ENCODE results near the gene KMT2D. TPM values are rescaled to one million over a fixed set of nuclear protein-coding genes. Genes with fewer than 3 reads are reported as not detected.

The KMT2D gene
- total and polyA plus RNA-seq, 5 donors from 2014 or later, result 5.2 to 149 (median 6.7) TPM

DNA sequence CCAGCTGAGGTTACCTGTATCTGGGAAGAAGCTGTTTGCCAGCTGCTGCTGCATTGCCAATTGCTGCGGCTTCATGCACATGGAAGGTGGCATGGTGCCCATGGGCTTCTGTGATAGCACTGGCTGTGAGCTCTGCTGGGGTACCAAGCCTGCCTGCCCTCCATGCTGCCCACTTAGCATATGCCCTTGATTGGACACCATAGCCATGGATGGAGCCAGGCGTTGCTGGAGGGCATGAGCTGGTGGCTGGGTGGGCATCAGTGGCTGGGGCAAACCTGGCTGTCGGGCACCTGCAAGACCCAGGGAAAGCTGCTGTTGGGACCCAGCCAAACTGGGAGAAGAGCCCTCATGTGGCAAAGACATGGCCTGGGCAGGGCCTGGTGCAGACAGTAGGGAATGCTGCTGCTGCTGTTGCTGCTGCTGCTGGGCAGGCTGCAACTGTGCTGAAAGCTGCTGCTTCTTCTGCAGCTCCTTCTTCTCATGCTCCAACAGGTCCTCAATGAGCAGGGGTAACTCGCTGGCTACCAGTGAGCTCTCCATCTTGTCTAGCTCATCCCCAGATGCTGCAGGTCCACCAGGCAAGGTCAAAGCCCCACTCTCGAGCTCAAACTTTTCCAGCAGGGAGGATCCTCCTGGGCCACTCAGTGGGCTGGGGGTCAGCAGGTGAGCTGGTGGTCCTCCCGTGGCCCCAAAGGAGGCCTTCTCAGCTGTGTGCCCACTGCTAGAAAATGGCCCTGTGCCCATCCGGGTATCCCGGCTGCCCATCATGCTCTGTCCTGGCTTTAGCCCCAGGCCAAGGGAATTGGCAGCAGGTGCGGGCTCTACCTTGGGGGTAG is 23.3 kb downstream of the KMT2D start:
- no peak for DNase-seq
- H3K36me3 Mint-ChIP-seq, result peaks cover 27% of the 10 kb centered on the region
- Histone ChIP-seq H3K9me3 (ENCODE audit: control insufficient read depth in 2 of 2, low read length in 2 of 2) (no peaks in the 10 kb centered on the region), H3K36me3 (ENCODE audit: control insufficient read depth, insufficient read depth, low read length) (peaks cover 75% of the 10 kb centered on the region), H3K4me1 (ENCODE audit: control insufficient read depth, insufficient read depth, low read length, poor library complexity, severe bottlenecking) (no peaks in the 10 kb centered on the region), H3K4me3 (ENCODE audit: low read depth, low read length) (no peak overlapping the region), H3K27me3 (ENCODE audit: control insufficient read depth, insufficient read depth, low read length) (no peaks in the 10 kb centered on the region), H3K27ac (ENCODE audit: insufficient read depth, low read length, poor library complexity, severe bottlenecking) (no peak overlapping the region)
- H3K27me3 Mint-ChIP-seq, result no peaks in the 10 kb centered on the region
- no peak overlapping the region for H3K4me3 Mint-ChIP-seq
- H3K4me1 Mint-ChIP-seq, result peaks cover 0 to 6% (median 3%) of the 10 kb centered on the region in 4 donors
- H3K27ac Mint-ChIP-seq, result no peak overlapping the region
- ATAC-seq (ENCODE audit: low read depth in 2 of 2), result no peak
- no peaks in the 10 kb centered on the region for H3K9me3 Mint-ChIP-seq

DNA sequence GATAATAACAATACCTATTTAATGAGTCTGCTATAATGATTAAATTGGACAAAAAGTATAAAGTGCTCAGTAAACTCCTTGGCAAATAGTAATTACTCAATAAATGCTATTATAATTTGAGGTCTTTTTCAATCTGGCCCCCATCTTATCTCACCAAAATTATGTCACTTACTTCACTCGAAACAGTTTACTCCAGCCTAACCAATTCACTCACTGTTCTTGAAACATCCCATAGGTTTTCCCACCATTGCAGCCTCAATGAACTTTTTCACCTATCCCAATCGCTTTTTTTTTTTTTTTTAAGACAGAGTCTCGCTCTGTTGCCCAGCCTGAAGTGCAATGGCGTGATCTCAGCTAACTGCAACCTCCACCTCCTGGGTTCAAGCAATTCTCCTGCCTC is 24.6 kb downstream of the KMT2D start:
- no peaks in the 10 kb centered on the region for H3K4me1 ChIP-seq (ENCODE audit: control insufficient read depth, insufficient read depth, low read length, poor library complexity, severe bottlenecking)
- H3K36me3 ChIP-seq (ENCODE audit: control insufficient read depth, insufficient read depth, low read length), result peaks cover 69% of the 10 kb centered on the region
- H3K27ac ChIP-seq (ENCODE audit: insufficient read depth, low read length, poor library complexity, severe bottlenecking), result no peak overlapping the region
- H3K4me3 Mint-ChIP-seq, result no peak overlapping the region
- DNase-seq, result no peak
- no peak overlapping the region for H3K27ac Mint-ChIP-seq
- no peaks in the 10 kb centered on the region for H3K27me3 ChIP-seq (ENCODE audit: control insufficient read depth, insufficient read depth, low read length)
- H3K27me3 Mint-ChIP-seq, result no peaks in the 10 kb centered on the region
- no peaks in the 10 kb centered on the region for H3K9me3 Mint-ChIP-seq
- H3K36me3 Mint-ChIP-seq, result peaks cover 24% of the 10 kb centered on the region
- H3K4me1 Mint-ChIP-seq, result peaks cover 0 to 6% (median 3%) of the 10 kb centered on the region in 4 donors
- no peak overlapping the region for H3K4me3 ChIP-seq (ENCODE audit: low read depth, low read length)
- ATAC-seq (ENCODE audit: low read depth in 2 of 2), result no peak
- no peaks in the 10 kb centered on the region for H3K9me3 ChIP-seq (ENCODE audit: control insufficient read depth in 2 of 2, low read length in 2 of 2)

DNA sequence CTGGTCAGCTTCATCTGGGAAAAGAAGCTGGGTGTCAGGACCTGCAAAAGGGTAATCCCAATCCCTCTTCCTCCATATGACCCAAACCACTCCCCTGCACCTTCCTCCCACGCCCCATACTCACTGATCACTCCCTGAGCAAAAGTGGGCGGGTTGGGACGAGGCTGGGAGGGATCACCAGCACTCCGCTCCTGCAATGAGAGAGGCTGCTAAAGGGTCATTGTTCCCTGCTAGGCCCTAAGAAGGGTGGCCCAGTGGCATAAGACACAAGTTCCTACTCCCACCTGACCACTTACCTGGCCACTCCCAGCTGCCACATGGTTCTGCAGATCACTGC is 26.3 kb downstream of the KMT2D start:
- peaks cover 0 to 6% (median 5%) of the 10 kb centered on the region in 4 donors for H3K4me1 Mint-ChIP-seq
- Histone ChIP-seq H3K36me3 (ENCODE audit: control insufficient read depth, insufficient read depth, low read length) (peaks cover 58% of the 10 kb centered on the region), H3K27me3 (ENCODE audit: control insufficient read depth, insufficient read depth, low read length) (no peaks in the 10 kb centered on the region), H3K27ac (ENCODE audit: insufficient read depth, low read length, poor library complexity, severe bottlenecking) (no peak overlapping the region), H3K4me3 (ENCODE audit: low read depth, low read length) (no peak overlapping the region), H3K4me1 (ENCODE audit: control insufficient read depth, insufficient read depth, low read length, poor library complexity, severe bottlenecking) (no peaks in the 10 kb centered on the region), H3K9me3 (ENCODE audit: control insufficient read depth in 2 of 2, low read length in 2 of 2) (no peaks in the 10 kb centered on the region)
- ATAC-seq (ENCODE audit: low read depth in 2 of 2) (no peak), DNase-seq (no peak)
- H3K27ac Mint-ChIP-seq, result peak overlapping the region in 1 of 3 donors; percentile 12
- no peak overlapping the region for H3K4me3 Mint-ChIP-seq
- no peaks in the 10 kb centered on the region for H3K9me3 Mint-ChIP-seq
- H3K36me3 Mint-ChIP-seq, result peaks cover 24% of the 10 kb centered on the region
- no peaks in the 10 kb centered on the region for H3K27me3 Mint-ChIP-seq

DNA sequence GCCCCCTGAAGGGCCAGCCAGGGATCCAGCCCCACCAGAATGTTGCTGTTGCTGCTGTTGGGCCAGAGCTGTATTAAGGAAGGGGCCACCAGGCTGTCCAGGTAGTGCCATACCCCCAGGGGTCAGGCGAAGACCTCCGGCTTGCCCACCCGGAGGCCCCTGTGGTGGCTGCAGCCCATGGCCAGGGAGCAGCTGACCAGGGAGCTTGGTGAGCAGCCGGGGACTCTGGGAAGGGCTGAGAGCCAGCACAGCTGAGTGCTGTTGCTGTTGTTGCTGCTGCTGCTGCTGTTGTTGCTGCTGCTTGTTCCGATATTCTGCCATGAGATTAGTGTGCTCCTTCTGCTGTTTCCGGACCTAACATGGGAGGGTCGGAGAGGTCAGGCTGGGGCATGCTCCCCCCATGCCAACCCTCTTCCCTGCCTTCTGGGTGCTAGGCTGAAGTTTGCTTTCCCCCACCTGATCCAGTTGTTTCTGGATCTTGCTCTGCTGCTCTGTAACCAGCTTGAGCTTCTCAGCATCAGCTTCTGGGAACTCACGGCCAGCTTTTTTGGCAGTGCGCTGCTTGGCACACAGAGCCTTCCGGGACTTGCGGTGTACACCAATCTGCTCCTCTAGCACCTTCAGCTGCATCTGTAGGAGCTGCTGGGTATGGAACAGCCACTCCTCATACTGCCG is 26.8 kb downstream of the KMT2D start:
- peaks cover 21% of the 10 kb centered on the region for H3K36me3 Mint-ChIP-seq
- H3K9me3 Mint-ChIP-seq, result no peaks in the 10 kb centered on the region
- H3K4me3 Mint-ChIP-seq, result no peak overlapping the region
- H3K27ac ChIP-seq (ENCODE audit: insufficient read depth, low read length, poor library complexity, severe bottlenecking), result no peak overlapping the region
- no peaks in the 10 kb centered on the region for H3K27me3 ChIP-seq (ENCODE audit: control insufficient read depth, insufficient read depth, low read length)
- peaks cover 0 to 6% (median 5%) of the 10 kb centered on the region in 4 donors for H3K4me1 Mint-ChIP-seq
- ATAC-seq (ENCODE audit: low read depth in 2 of 2) (no peak), DNase-seq (no peak)
- H3K4me3 ChIP-seq (ENCODE audit: low read depth, low read length), result no peak overlapping the region
- H3K27ac Mint-ChIP-seq, result no peak overlapping the region
- H3K27me3 Mint-ChIP-seq, result no peaks in the 10 kb centered on the region
- peaks cover 53% of the 10 kb centered on the region for H3K36me3 ChIP-seq (ENCODE audit: control insufficient read depth, insufficient read depth, low read length)
- H3K9me3 ChIP-seq (ENCODE audit: control insufficient read depth in 2 of 2, low read length in 2 of 2), result no peaks in the 10 kb centered on the region
- no peaks in the 10 kb centered on the region for H3K4me1 ChIP-seq (ENCODE audit: control insufficient read depth, insufficient read depth, low read length, poor library complexity, severe bottlenecking)

DNA sequence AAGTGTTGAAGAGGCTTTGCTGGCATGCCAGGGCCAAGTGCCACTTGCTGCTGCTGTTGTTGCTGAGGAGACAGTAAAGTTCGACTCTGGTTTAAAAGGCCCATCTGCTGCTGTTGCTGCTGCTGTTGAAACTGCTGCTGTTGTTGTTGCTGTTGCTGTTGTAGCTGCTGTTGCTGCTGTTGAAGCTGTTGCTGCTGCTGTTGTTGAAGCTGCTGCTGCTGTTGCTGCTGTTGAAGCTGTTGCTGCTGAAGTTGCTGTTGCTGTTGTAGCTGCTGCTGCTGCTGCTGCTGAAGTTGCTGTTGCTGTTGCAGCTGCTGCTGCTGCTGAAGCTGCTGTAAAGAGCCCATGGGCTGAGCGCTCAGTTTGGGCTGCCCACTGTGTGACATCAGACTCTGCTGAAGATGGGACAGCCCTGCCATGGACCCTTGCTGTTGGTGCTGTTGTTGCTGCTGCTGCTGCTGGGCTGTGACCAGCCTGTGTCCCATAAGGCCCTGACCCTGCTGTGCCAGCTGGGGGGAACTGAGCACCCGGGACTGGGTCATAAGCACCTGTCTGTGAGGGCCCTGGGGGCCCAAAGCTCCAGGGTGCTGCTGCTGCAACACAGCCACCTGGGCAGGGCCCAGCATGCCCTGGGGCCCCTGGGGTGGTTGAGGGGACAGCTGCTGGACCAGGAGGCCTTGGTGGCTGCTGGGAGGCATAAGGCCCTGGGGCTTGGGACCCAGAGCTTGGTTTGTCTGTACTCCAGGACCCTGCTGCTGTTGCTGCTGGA is 27.7 kb downstream of the KMT2D start:
- H3K4me1 ChIP-seq (ENCODE audit: control insufficient read depth, insufficient read depth, low read length, poor library complexity, severe bottlenecking), result no peaks in the 10 kb centered on the region
- Mint-ChIP-seq H3K9me3 (no peaks in the 10 kb centered on the region), H3K27ac (no peak overlapping the region), H3K27me3 (no peaks in the 10 kb centered on the region), H3K4me3 (no peak overlapping the region), H3K4me1 (peaks cover 0 to 11% (median 7%) of the 10 kb centered on the region in 4 donors), H3K36me3 (peaks cover 19% of the 10 kb centered on the region)
- DNase-seq (no peak), ATAC-seq (ENCODE audit: low read depth in 2 of 2) (no peak)
- peaks cover 55% of the 10 kb centered on the region for H3K36me3 ChIP-seq (ENCODE audit: control insufficient read depth, insufficient read depth, low read length)
- H3K27me3 ChIP-seq (ENCODE audit: control insufficient read depth, insufficient read depth, low read length), result no peaks in the 10 kb centered on the region
- no peak overlapping the region for H3K27ac ChIP-seq (ENCODE audit: insufficient read depth, low read length, poor library complexity, severe bottlenecking)
- H3K9me3 ChIP-seq (ENCODE audit: control insufficient read depth in 2 of 2, low read length in 2 of 2), result no peaks in the 10 kb centered on the region
- no peak overlapping the region for H3K4me3 ChIP-seq (ENCODE audit: low read depth, low read length)

DNA sequence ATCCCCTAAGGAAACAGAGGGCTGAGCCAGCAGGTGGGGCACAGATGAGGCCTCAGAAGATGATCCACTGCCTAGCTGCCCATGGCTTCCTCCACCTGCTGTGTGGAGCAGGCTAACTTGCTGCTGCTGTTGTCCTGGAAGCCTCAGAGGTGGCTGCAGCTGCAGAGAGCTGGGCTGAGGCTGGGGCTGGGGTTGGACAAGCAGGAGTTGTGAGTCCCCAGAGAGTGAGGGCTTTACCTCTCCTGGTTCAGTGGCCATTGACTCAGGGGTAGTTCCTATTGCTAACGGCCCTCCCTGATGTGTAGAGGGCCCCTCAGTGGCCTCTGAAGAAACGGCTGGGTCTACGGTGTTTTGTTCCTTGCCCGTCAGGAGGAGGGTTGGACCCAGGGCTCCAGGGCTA is 28.3 kb downstream of the KMT2D start:
- Histone ChIP-seq H3K4me3 (ENCODE audit: low read depth, low read length) (no peak overlapping the region), H3K27me3 (ENCODE audit: control insufficient read depth, insufficient read depth, low read length) (no peaks in the 10 kb centered on the region), H3K9me3 (ENCODE audit: control insufficient read depth in 2 of 2, low read length in 2 of 2) (no peaks in the 10 kb centered on the region), H3K27ac (ENCODE audit: insufficient read depth, low read length, poor library complexity, severe bottlenecking) (no peak overlapping the region), H3K4me1 (ENCODE audit: control insufficient read depth, insufficient read depth, low read length, poor library complexity, severe bottlenecking) (no peaks in the 10 kb centered on the region), H3K36me3 (ENCODE audit: control insufficient read depth, insufficient read depth, low read length) (peaks cover 56% of the 10 kb centered on the region)
- H3K9me3 Mint-ChIP-seq, result no peaks in the 10 kb centered on the region
- no peak overlapping the region for H3K4me3 Mint-ChIP-seq
- H3K36me3 Mint-ChIP-seq, result peaks cover 22% of the 10 kb centered on the region
- DNase-seq (no peak), ATAC-seq (ENCODE audit: low read depth in 2 of 2) (no peak)
- no peaks in the 10 kb centered on the region for H3K27me3 Mint-ChIP-seq
- peaks cover 0 to 13% (median 8%) of the 10 kb centered on the region in 4 donors for H3K4me1 Mint-ChIP-seq
- no peak overlapping the region for H3K27ac Mint-ChIP-seq

DNA sequence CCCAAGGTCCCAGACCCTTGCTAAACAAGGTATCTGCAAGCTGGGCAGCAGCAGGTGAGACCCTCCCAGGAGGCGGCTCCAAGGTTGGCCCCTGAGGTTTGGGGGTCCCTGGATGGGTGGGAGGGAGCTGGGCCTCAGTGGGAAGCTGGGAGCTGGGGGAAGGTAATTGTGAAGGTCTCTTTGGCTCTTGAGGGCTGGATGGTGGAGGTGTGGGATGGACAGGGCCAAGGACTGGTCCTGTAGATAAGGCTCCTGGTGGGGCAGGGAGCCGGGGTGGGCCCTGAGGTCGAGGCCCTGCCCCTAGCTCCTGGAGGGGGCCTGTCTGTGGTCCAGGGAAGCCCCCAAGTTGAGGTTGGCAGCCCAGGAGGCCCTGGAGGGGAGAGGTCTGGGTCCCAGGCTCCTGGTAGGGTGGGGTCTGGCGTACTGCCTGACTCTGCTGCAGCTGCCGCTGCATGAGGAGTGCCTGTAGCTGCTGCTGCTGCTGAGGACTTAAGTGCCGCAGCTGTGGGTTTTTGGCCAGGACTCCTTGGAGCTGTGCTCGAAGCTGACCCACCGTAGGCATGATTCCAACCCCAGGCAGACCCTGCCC is 28.9 kb downstream of the KMT2D start:
- H3K4me3 Mint-ChIP-seq, result no peak overlapping the region
- Histone ChIP-seq H3K27me3 (ENCODE audit: control insufficient read depth, insufficient read depth, low read length) (no peaks in the 10 kb centered on the region), H3K4me3 (ENCODE audit: low read depth, low read length) (no peak overlapping the region), H3K4me1 (ENCODE audit: control insufficient read depth, insufficient read depth, low read length, poor library complexity, severe bottlenecking) (no peaks in the 10 kb centered on the region), H3K36me3 (ENCODE audit: control insufficient read depth, insufficient read depth, low read length) (peaks cover 56% of the 10 kb centered on the region), H3K9me3 (ENCODE audit: control insufficient read depth in 2 of 2, low read length in 2 of 2) (no peaks in the 10 kb centered on the region), H3K27ac (ENCODE audit: insufficient read depth, low read length, poor library complexity, severe bottlenecking) (no peak overlapping the region)
- H3K4me1 Mint-ChIP-seq, result peaks cover 0 to 13% (median 7%) of the 10 kb centered on the region in 4 donors
- no peaks in the 10 kb centered on the region for H3K27me3 Mint-ChIP-seq
- H3K27ac Mint-ChIP-seq, result peak overlapping the region in 1 of 3 donors; percentile 60
- peaks cover 19% of the 10 kb centered on the region for H3K36me3 Mint-ChIP-seq
- no peaks in the 10 kb centered on the region for H3K9me3 Mint-ChIP-seq
- no peak for DNase-seq
- ATAC-seq (ENCODE audit: low read depth in 2 of 2), result no peak

Data from CD4-positive, CD25-positive, alpha-beta regulatory T cell (primary cell).